OCI-LY1 (cell line): ENCODE results near the gene DNAJC8.

Source experiments
- H2AFZ ChIP-seq: fragments of 200-600 bp; sonication (generic), shearing (Covaris generic); 2 replicates; pipeline ENCODE4 v1.6.0; 2014; ENCODE audit warnings: antibody characterized with exemption, mild to moderate bottlenecking, low read length
- H3F3A ChIP-seq: fragments of 200-600 bp; sonication (generic), shearing (Covaris generic); 2 replicates; pipeline ENCODE4 v1.6.0; 2014; ENCODE audit warnings: mild to moderate bottlenecking, antibody characterized with exemption, low read length, moderate library complexity; ENCODE audit not compliant: insufficient read depth
- H3K27ac ChIP-seq: fragments of 200-600 bp; sonication (generic); 2 replicates; pipeline ENCODE4 v1.5.1; 2014; ENCODE audit warnings: low read length, mixed run types, mild to moderate bottlenecking, low read depth; ENCODE audit not compliant: poor library complexity, severe bottlenecking
- H3K27me3 ChIP-seq: fragments of 200-600 bp; sonication (generic); 2 replicates; pipeline ENCODE4 v1.6.0; 2014; ENCODE audit warnings: antibody characterized with exemption, mild to moderate bottlenecking, low read length, moderate library complexity; ENCODE audit not compliant: insufficient read depth
- H3K36me3 ChIP-seq: fragments of 200-600 bp; sonication (generic); 2 replicates; pipeline ENCODE4 v1.6.1; 2014; ENCODE audit warnings: mild to moderate bottlenecking, antibody characterized with exemption, low read length, moderate library complexity, mixed read lengths; ENCODE audit not compliant: insufficient read depth
- H3K4me1 ChIP-seq: fragments of 200-600 bp; sonication (generic); 2 replicates; pipeline ENCODE4 v1.5.1; 2014; ENCODE audit warnings: mild to moderate bottlenecking, low read length, moderate library complexity; ENCODE audit not compliant: insufficient read depth, severe bottlenecking
- H3K4me2 ChIP-seq: fragments of 200-600 bp; sonication (generic), shearing (Covaris generic); 2 replicates; pipeline ENCODE4 v1.6.1; 2014; ENCODE audit warnings: low read length
- H3K4me3 ChIP-seq: fragments of 200-600 bp; sonication (generic); 2 replicates; pipeline ENCODE4 v1.5.1; 2014; ENCODE audit warnings: low read length, low read depth, mild to moderate bottlenecking, mixed read lengths; ENCODE audit not compliant: poor library complexity, severe bottlenecking
- H3K79me2 ChIP-seq: fragments of 200-600 bp; shearing (Covaris generic); 2 replicates; pipeline ENCODE4 v1.6.1; 2016; ENCODE audit warnings: mixed run types, low read length, mixed read lengths; ENCODE audit not compliant: insufficient read depth
- H3K9ac ChIP-seq: fragments of 200-600 bp; sonication (generic), shearing (Covaris generic); 2 replicates; pipeline ENCODE4 v1.6.1; 2014; ENCODE audit warnings: mild to moderate bottlenecking, low read length, mixed read lengths
- H3K9me2 ChIP-seq: fragments of 200-600 bp; sonication (generic), shearing (Covaris generic); 2 replicates; pipeline ENCODE4 v1.6.1; 2014; ENCODE audit warnings: low read depth, mild to moderate bottlenecking, low read length, mixed read lengths
- H3K9me3 ChIP-seq: fragments of 200-600 bp; shearing (Covaris generic); 2 replicates; pipeline ENCODE4 v1.6.1; 2014; ENCODE audit warnings: low read length, mixed read lengths
- H4K20me1 ChIP-seq: fragments of 200-600 bp; sonication (generic), shearing (Covaris generic); 2 replicates; pipeline ENCODE4 v1.6.0; 2016; ENCODE audit warnings: mild to moderate bottlenecking, low read length; ENCODE audit not compliant: insufficient read depth
- CTCF ChIP-seq: fragments of 200-600 bp; sonication (generic), shearing (Covaris generic); IDR thresholded peaks from 2 replicates; pipeline ENCODE4 v1.5.1; 2017; ENCODE audit warnings: mild to moderate bottlenecking, antibody characterized with exemption, low read length, moderate library complexity, mixed read lengths
- EZH2 ChIP-seq: fragments of 200-600 bp; sonication (generic), shearing (Covaris generic); IDR thresholded peaks from 2 replicates; pipeline ENCODE4 v1.8.0; 2017; ENCODE audit warnings: borderline replicate concordance, mixed run types, mild to moderate bottlenecking, antibody characterized with exemption, low read length, moderate library complexity, mixed read lengths

DNAJC8 gene

GRCh38 chr1:28195780-28196179 lies 37.0 kb downstream of the DNAJC8 start:
- Histone ChIP-seq H3K27me3 (no peaks in the 10 kb centered on the region), H3K79me2 (no peaks in the 10 kb centered on the region), H3K4me3 (no peak overlapping the region), H3K9ac (no peak overlapping the region), H3K9me2 (no peaks in the 10 kb centered on the region), H3F3A (no peaks in the 10 kb centered on the region), H3K36me3 (peaks cover 29% of the 10 kb centered on the region), H4K20me1 (no peaks in the 10 kb centered on the region), H2AFZ (no peak overlapping the region), H3K9me3 (no peaks in the 10 kb centered on the region), H3K4me1 (peaks cover 15% of the 10 kb centered on the region), H3K27ac (no peak overlapping the region), H3K4me2 (no peak overlapping the region)
- TF ChIP-seq EZH2: no peak
- no peak for TF ChIP-seq CTCF

GRCh38 chr1:28194326-28195035 lies 38.3 kb downstream of the DNAJC8 start:
- H3K9me2 ChIP-seq: no peaks in the 10 kb centered on the region
- no peaks in the 10 kb centered on the region for H4K20me1 ChIP-seq
- TF ChIP-seq EZH2: no peak
- TF ChIP-seq CTCF: no peak
- no peaks in the 10 kb centered on the region for H3K27me3 ChIP-seq
- H3K4me2 ChIP-seq: no peak overlapping the region
- peaks cover 15% of the 10 kb centered on the region for H3K4me1 ChIP-seq
- H3K36me3 ChIP-seq: peaks cover 17% of the 10 kb centered on the region
- H3K9ac ChIP-seq: no peak overlapping the region
- no peak overlapping the region for H2AFZ ChIP-seq
- no peak overlapping the region for H3K27ac ChIP-seq
- no peaks in the 10 kb centered on the region for H3K79me2 ChIP-seq
- H3K4me3 ChIP-seq: no peak overlapping the region
- no peaks in the 10 kb centered on the region for H3K9me3 ChIP-seq
- H3F3A ChIP-seq: no peaks in the 10 kb centered on the region

GRCh38 chr1:28193701-28194161 lies 39.1 kb downstream of the DNAJC8 start:
- Histone ChIP-seq H3K9me2 (no peaks in the 10 kb centered on the region), H2AFZ (no peak overlapping the region), H3K27ac (no peak overlapping the region), H3K4me2 (no peak overlapping the region), H3K4me1 (peaks cover 15% of the 10 kb centered on the region), H3K9me3 (no peaks in the 10 kb centered on the region), H3K36me3 (peaks cover 10% of the 10 kb centered on the region), H4K20me1 (no peaks in the 10 kb centered on the region), H3K79me2 (no peaks in the 10 kb centered on the region), H3K4me3 (no peak overlapping the region), H3F3A (no peaks in the 10 kb centered on the region), H3K27me3 (no peaks in the 10 kb centered on the region), H3K9ac (no peak overlapping the region)
- TF ChIP-seq CTCF (no peak), EZH2 (no peak)
